Caco-2 (cell line): ENCODE data around the gene CCR8. TPM values are rescaled to one million over a fixed set of nuclear protein-coding genes. Genes with fewer than 3 reads are reported as not detected.
A peak's percentile ranks its signal among the peaks of the same experiment; 100 is the strongest.
"Not testable (repeated sequence)": the region's sequence is repeated elsewhere in the genome, so short reads cannot be mapped to it uniquely, and the experiment has no call there.

Source experiments
- BruUV-seq: library from RNA; stranded (reverse); fragments of 400-500 nt; replicated peaks from 2 replicates; lab custom pipeline; 2021; lab: Mats Ljungman, UMichigan
- CTCF ChIA-PET: fragments of 300-600 bp; sonication (Branson Sonifier 250); formaldehyde crosslinking; loops from one replicate; lab custom pipeline; 2022; ENCODE audit warnings: antibody characterized with exemption; lab: Charles Lee
- POLR2A ChIA-PET: fragments of 300-600 bp; sonication (Branson Sonifier 250); formaldehyde crosslinking; loops from one replicate; lab custom pipeline; 2022; ENCODE audit warnings: antibody characterized with exemption; lab: Charles Lee
- DNase-seq, 2 experiments: peaks; one replicate each; pipeline versions ENCODE4 v3.0.0 to v3.0.0-alpha.2; 2020 to 2022
- H3K27me3 ChIP-seq: replicated peaks from 2 replicates; pipeline ENCODE4 v1.6.0; 2011; ENCODE audit warnings: low read length; ENCODE audit not compliant: control insufficient read depth, insufficient read depth
- H3K36me3 ChIP-seq: 2 replicates; pipeline ENCODE4 v1.5.1; 2011; ENCODE audit warnings: low read length; ENCODE audit not compliant: control insufficient read depth, insufficient read depth
- H3K4me1 ChIP-seq: fragments of 250-450 bp; sonication (Bioruptor Pico); 2 replicates; pipeline ENCODE4 v1.5.1; 2020; ENCODE audit warnings: mild to moderate bottlenecking
- H3K4me3 ChIP-seq: 2 replicates; pipeline ENCODE4 v1.5.1; 2011; ENCODE audit warnings: low read depth, mild to moderate bottlenecking, control low read depth, low read length
- H3K9me3 ChIP-seq: fragments of 250-450 bp; sonication (Bioruptor Pico); 2 replicates; pipeline ENCODE4 v1.5.1; 2020; ENCODE audit warnings: mild to moderate bottlenecking, moderate library complexity
- H3K27ac Mint-ChIP-seq: one replicate; pipeline ENCODE4 v1.8.0; 2022; ENCODE audit warnings: mixed read lengths; ENCODE audit not compliant: unreplicated experiment
- H3K27me3 Mint-ChIP-seq: one replicate; pipeline ENCODE4 v1.8.0; 2022; ENCODE audit warnings: mixed read lengths; ENCODE audit not compliant: insufficient read depth, unreplicated experiment
- H3K36me3 Mint-ChIP-seq: one replicate; pipeline ENCODE4 v1.8.0; 2022; ENCODE audit warnings: mild to moderate bottlenecking, mixed read lengths; ENCODE audit not compliant: insufficient read depth, unreplicated experiment
- H3K4me1 Mint-ChIP-seq: one replicate; pipeline ENCODE4 v1.8.0; 2022; ENCODE audit warnings: low read depth, mixed read lengths; ENCODE audit not compliant: unreplicated experiment
- H3K4me3 Mint-ChIP-seq: one replicate; pipeline ENCODE4 v1.8.0; 2022; ENCODE audit warnings: mild to moderate bottlenecking, moderate library complexity, mixed read lengths; ENCODE audit not compliant: unreplicated experiment
- H3K9me3 Mint-ChIP-seq: one replicate; pipeline ENCODE4 v1.8.0; 2022; ENCODE audit warnings: mixed read lengths; ENCODE audit not compliant: unreplicated experiment
- CTCF ChIP-seq, 2 experiments: fragments of 200-600 bp in 1 of 2; IDR thresholded peaks; 1 replicate in 1 of 2; 2 replicates in 1 of 2; pipeline versions ENCODE4 v1.5.1 to v1.8.0; 2011 to 2022; ENCODE audit warnings: antibody characterized with exemption in 1 of 2, control low read depth in 1 of 2, inconsistent platforms in 1 of 2, low read depth in 1 of 2, low read length in 1 of 2, mild to moderate bottlenecking in 1 of 2, moderate library complexity in 1 of 2; ENCODE audit not compliant: insufficient read depth in 1 of 2, severe bottlenecking in 1 of 2, unreplicated experiment in 1 of 2
- intact Hi-C: fragments of 100-400 bp; cut with micrococcal nuclease; formaldehyde crosslinking; loops from one replicate; pipeline ENCODE4 v1.10.0; 2022; ENCODE audit not compliant: unreplicated experiment
- total RNA-seq: library from RNA; stranded (reverse); gene quantifications from 2 replicates; pipeline ENCODE4 v1.2.3, GENCODE V29; 2022

The CCR8 gene
- total RNA-seq, 1 experiment from 2014 or later: not detected

GRCh38 chr3:39317571-39318169 lies 11.8 kb upstream of the CCR8 start:
- Mint-ChIP-seq H3K9me3 (peaks cover 42% of the 10 kb centered on the region), H3K4me3 (peak overlapping the region; percentile 23), H3K4me1 (no peaks in the 10 kb centered on the region), H3K27me3 (no peaks in the 10 kb centered on the region), H3K27ac (peak overlapping the region; percentile 83), H3K36me3 (peaks cover 25% of the 10 kb centered on the region)
- Histone ChIP-seq H3K27me3 (no peaks in the 10 kb centered on the region), H3K4me3 (no peak overlapping the region), H3K9me3 (peaks cover 21% of the 10 kb centered on the region), H3K4me1 (peaks cover 17% of the 10 kb centered on the region), H3K36me3 (no peaks in the 10 kb centered on the region)
- TF ChIP-seq CTCF (IDR thresholded peaks at IDR 0.05; ENCODE audit: insufficient read depth in 1 of 2, low read depth in 1 of 2, low read length in 1 of 2, severe bottlenecking in 1 of 2, unreplicated experiment in 1 of 2): no peak
- POLR2A ChIA-PET: no interaction called here
- BruUV-seq: no TSS peak
- intact Hi-C loops: loop anchor here (1.0 to 5.0 kb wide), 3 partner anchors 25 to 65 kb away; partner anchors contain the start of gene SLC25A38
- CTCF ChIA-PET: interaction anchor here (1.0 kb wide), 1 partner anchor 29 kb away, joined by 3 read pairs; no protein-coding TSS in a partner anchor
- peak; percentile 74 for DNase-seq

GRCh38 chr3:39318301-39318700 lies 11.2 kb upstream of the CCR8 start:
- Mint-ChIP-seq H3K9me3 (peaks cover 41% of the 10 kb centered on the region), H3K27ac (no peak overlapping the region), H3K4me3 (no peak overlapping the region), H3K27me3 (no peaks in the 10 kb centered on the region), H3K4me1 (no peaks in the 10 kb centered on the region), H3K36me3 (peaks cover 23% of the 10 kb centered on the region)
- ChIA-PET POLR2A (no interaction called here), CTCF (interaction anchor here (1.0 kb wide), 1 partner anchor 30 kb away, joined by 3 read pairs; no protein-coding TSS in a partner anchor)
- Histone ChIP-seq H3K36me3 (no peaks in the 10 kb centered on the region), H3K9me3 (peaks cover 21% of the 10 kb centered on the region), H3K27me3 (no peaks in the 10 kb centered on the region), H3K4me1 (peaks cover 17% of the 10 kb centered on the region), H3K4me3 (no peak overlapping the region)
- intact Hi-C loops: loop anchor here (5.0 kb wide), 1 partner anchor 64 kb away; the partner anchor contains the start of gene SLC25A38
- DNase-seq: no peak
- no peak for TF ChIP-seq CTCF (IDR thresholded peaks at IDR 0.05; ENCODE audit: insufficient read depth in 1 of 2, low read depth in 1 of 2, low read length in 1 of 2, severe bottlenecking in 1 of 2, unreplicated experiment in 1 of 2)
- no TSS peak for BruUV-seq

- Mint-ChIP-seq H3K27me3 (no peaks in the 10 kb centered on the region), H3K9me3 (peaks cover 32% of the 10 kb centered on the region), H3K4me1 (no peaks in the 10 kb centered on the region), H3K4me3 (no peak overlapping the region), H3K36me3 (peaks cover 14% of the 10 kb centered on the region), H3K27ac (no peak overlapping the region)
- BruUV-seq: no TSS peak
- Histone ChIP-seq H3K4me3 (no peak overlapping the region), H3K9me3 (peaks cover 21% of the 10 kb centered on the region), H3K4me1 (peaks cover 17% of the 10 kb centered on the region), H3K27me3 (no peaks in the 10 kb centered on the region), H3K36me3 (no peaks in the 10 kb centered on the region)
- no peak for TF ChIP-seq CTCF (IDR thresholded peaks at IDR 0.05; ENCODE audit: insufficient read depth in 1 of 2, low read depth in 1 of 2, low read length in 1 of 2, severe bottlenecking in 1 of 2, unreplicated experiment in 1 of 2)
- ChIA-PET CTCF (no interaction called here), POLR2A (no interaction called here)
- no peak for DNase-seq
- intact Hi-C loops: loop anchor here (5.0 kb wide), 1 partner anchor 63 kb away; the partner anchor contains the start of gene SLC25A38
Observed at GRCh38 chr3:39319249-39319648, 10.3 kb upstream of the CCR8 start.

- POLR2A ChIA-PET: not testable (repeated sequence)
Observed at GRCh38 chr3:39321574-39321983, 7.9 kb upstream of the CCR8 start.

GRCh38 chr3:39322209-39322715 lies 7.2 kb upstream of the CCR8 start:
- BruUV-seq, H3K27ac Mint-ChIP-seq: not testable (repeated sequence)

More at GRCh38 chr3:39321574-39321983, 7.9 kb upstream of the CCR8 start:
- H3K27me3 Mint-ChIP-seq, H3K36me3 Mint-ChIP-seq, H3K4me3 ChIP-seq, BruUV-seq, CTCF ChIA-PET, H3K4me3 Mint-ChIP-seq, H3K4me1 Mint-ChIP-seq, H3K27me3 ChIP-seq, intact Hi-C loops, H3K36me3 ChIP-seq, DNase-seq, H3K27ac Mint-ChIP-seq: not testable (repeated sequence)
- peaks cover 20% of the 10 kb centered on the region for H3K9me3 Mint-ChIP-seq
- Histone ChIP-seq H3K9me3 (peaks cover 14% of the 10 kb centered on the region), H3K4me1 (peaks cover 17% of the 10 kb centered on the region)

More at GRCh38 chr3:39322209-39322715, 7.2 kb upstream of the CCR8 start:
- H3K4me3 Mint-ChIP-seq, H3K36me3 Mint-ChIP-seq, H3K27me3 ChIP-seq, H3K4me3 ChIP-seq, intact Hi-C loops, POLR2A ChIA-PET, CTCF ChIA-PET, H3K36me3 ChIP-seq, H3K9me3 ChIP-seq, H3K27me3 Mint-ChIP-seq, DNase-seq, H3K4me1 Mint-ChIP-seq: not testable (repeated sequence)
- peaks cover 12% of the 10 kb centered on the region for H3K4me1 ChIP-seq
- peaks cover 17% of the 10 kb centered on the region for H3K9me3 Mint-ChIP-seq
